NK-92 (cell line): ENCODE results near the gene DICER1.

ENCODE experiments used
- DNase-seq: peaks from one replicate; lab custom pipeline; 2025; ENCODE audit not compliant: unreplicated experiment; lab: John Stamatoyannopoulos, UW

DICER1 gene

DNA sequence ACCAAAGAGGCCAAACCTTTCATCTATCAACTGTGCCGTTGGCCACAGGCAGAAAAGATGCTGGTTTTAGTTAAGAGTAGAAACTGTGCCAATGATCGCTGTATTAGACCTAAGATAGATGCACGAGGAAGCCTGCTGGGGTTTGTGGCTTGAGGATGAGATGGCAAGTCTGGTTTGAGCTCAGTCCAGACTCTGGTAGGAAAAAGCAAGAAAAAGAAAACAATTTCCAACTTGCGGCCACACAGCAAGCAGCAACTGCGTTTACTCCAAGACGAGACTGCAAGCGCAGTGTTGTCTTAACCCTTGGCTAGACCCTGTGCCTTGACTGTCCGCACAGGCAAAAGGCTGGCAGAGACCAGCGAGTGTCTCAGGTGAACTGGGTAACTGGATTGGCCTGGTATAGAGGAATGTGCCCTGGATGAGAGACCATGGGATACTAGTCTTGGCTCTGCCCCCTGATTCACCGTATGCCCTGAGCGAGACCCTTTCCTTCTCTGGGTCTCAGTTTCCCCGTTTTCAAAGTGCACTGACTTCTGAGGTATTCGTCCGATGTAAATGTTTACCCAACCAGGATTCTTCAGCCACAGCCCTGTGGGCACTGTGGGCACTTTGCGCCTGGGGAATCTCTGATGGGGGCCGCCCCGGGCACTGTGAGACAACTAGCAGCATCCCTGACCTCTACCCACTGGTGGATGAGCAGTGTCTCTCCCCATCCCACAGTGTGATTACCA lies 113.4 kb downstream of the DICER1 start:
- no peak for DNase-seq

- no peak for DNase-seq
These were observed 114.0 kb downstream of the DICER1 start for GRCh38 chr14:95043314-95043713.

- DNase-seq = no peak
These were observed 115.8 kb downstream of the DICER1 start for GRCh38 chr14:95041477-95042020.

GRCh38 chr14:95040708-95041476 lies 116.4 kb downstream of the DICER1 start:
- no peak for DNase-seq

- no peak for DNase-seq
These were observed 117.4 kb downstream of the DICER1 start for GRCh38 chr14:95039993-95040348.

DNA sequence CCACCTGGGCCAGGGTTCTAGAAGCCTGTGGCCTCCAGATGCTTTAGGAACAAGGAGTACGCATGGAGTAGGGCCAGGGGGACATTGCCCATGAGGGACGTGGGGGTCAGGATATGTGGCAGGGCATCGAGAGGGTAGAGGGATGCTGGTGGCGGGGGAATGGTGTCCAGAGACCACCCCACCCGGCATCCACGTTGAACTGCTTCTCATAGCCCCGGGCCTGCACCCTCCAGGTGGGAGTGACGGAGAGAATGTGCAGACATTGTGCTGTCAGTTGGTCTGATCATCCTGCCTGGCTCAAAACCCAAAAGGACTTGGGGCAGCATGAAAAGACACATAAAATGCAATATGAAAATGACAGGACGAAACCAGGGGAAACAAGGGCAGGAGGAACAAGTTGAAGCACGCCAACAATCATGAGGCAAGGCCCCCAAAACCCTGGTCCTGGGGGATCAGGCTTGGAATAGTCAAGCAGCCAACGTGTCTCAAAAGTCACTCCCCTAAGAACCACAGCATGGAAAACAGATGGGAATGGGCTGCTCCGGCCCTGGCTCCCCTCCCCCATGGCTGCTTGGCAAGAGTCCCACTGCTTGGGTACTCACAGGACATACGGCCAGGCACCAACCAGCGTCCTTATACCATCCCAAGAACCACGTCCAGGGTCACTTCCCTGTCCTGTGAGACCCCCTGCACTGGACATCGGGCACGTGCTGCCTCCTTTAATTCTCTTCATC lies 117.9 kb downstream of the DICER1 start:
- no peak for DNase-seq

- no peak for DNase-seq
These were observed 118.6 kb downstream of the DICER1 start for GRCh38 chr14:95038521-95039250.

GRCh38 chr14:95037273-95037672 lies 120.1 kb downstream of the DICER1 start:
- DNase-seq = no peak
